Skeletal muscle satellite cell (primary cell): ENCODE results near the gene ZDHHC14.
"Not testable (repeated sequence)": the region's sequence is repeated elsewhere in the genome, so short reads cannot be mapped to it uniquely, and the experiment has no call there.

ENCODE experiments used
- H3K27me3 ChIP-seq: 2 replicates; pipeline ENCODE4 v1.7.0; 2013; ENCODE audit warnings: low read length; ENCODE audit not compliant: control insufficient read depth, insufficient read depth
- H3K36me3 ChIP-seq: 2 replicates; pipeline ENCODE4 v1.7.0; 2013; ENCODE audit warnings: mild to moderate bottlenecking, control low read depth, low read length; ENCODE audit not compliant: insufficient read depth
- H3K4me1 ChIP-seq: 2 replicates; pipeline ENCODE4 v1.7.0; 2013; ENCODE audit warnings: low read length; ENCODE audit not compliant: control insufficient read depth, insufficient read depth
- H3K4me2 ChIP-seq: 2 replicates; pipeline ENCODE4 v1.7.0; 2013; ENCODE audit warnings: mild to moderate bottlenecking, low read length
- H3K4me3 ChIP-seq: 2 replicates; pipeline ENCODE4 v1.7.0; 2013; ENCODE audit warnings: low read length
- H3K9ac ChIP-seq: 2 replicates; pipeline ENCODE4 v1.7.0; 2013; ENCODE audit warnings: mild to moderate bottlenecking, low read depth, low read length, moderate library complexity
- H3K9me3 ChIP-seq: replicated peaks from 2 replicates; pipeline ENCODE4 v1.7.0; 2013; ENCODE audit warnings: mild to moderate bottlenecking, control low read depth, low read length

The ZDHHC14 gene

GRCh38 chr6:157713451-157714152, 332.6 kb downstream of the ZDHHC14 start:
- Histone ChIP-seq H3K4me3 (no peak overlapping the region), H3K36me3 (no peaks in the 10 kb centered on the region), H3K4me1 (peaks cover 29% of the 10 kb centered on the region), H3K9ac (no peak overlapping the region), H3K9me3 (no peaks in the 10 kb centered on the region), H3K4me2 (no peak overlapping the region), H3K27me3 (peaks cover 32% of the 10 kb centered on the region)

GRCh38 chr6:157714153-157714490, 333.1 kb downstream of the ZDHHC14 start:
- Histone ChIP-seq H3K27me3 (peaks cover 32% of the 10 kb centered on the region), H3K4me2 (no peak overlapping the region), H3K4me3 (no peak overlapping the region), H3K9me3 (no peaks in the 10 kb centered on the region), H3K36me3 (no peaks in the 10 kb centered on the region), H3K4me1 (peaks cover 32% of the 10 kb centered on the region), H3K9ac (no peak overlapping the region)

GRCh38 chr6:157715728-157716164, 334.8 kb downstream of the ZDHHC14 start:
- H3K36me3 ChIP-seq: no peaks in the 10 kb centered on the region
- H3K4me1 ChIP-seq: peaks cover 33% of the 10 kb centered on the region
- H3K9ac ChIP-seq: peak overlapping the region; percentile 70
- peaks cover 32% of the 10 kb centered on the region for H3K27me3 ChIP-seq
- H3K4me2 ChIP-seq: peak overlapping the region; percentile 57
- no peaks in the 10 kb centered on the region for H3K9me3 ChIP-seq
- no peak overlapping the region for H3K4me3 ChIP-seq

GRCh38 chr6:157716251-157716995, 335.4 kb downstream of the ZDHHC14 start:
- Histone ChIP-seq H3K27me3 (peaks cover 33% of the 10 kb centered on the region), H3K4me3 (no peak overlapping the region), H3K4me1 (peaks cover 32% of the 10 kb centered on the region), H3K4me2 (peak overlapping the region; percentile 57), H3K9me3 (no peaks in the 10 kb centered on the region), H3K9ac (peak overlapping the region; percentile 70), H3K36me3 (no peaks in the 10 kb centered on the region)

GRCh38 chr6:157717340-157717748, 336.4 kb downstream of the ZDHHC14 start:
- Histone ChIP-seq H3K9ac (no peak overlapping the region), H3K4me1 (peaks cover 32% of the 10 kb centered on the region), H3K4me3 (no peak overlapping the region)

GRCh38 chr6:157718503-157719187, 337.7 kb downstream of the ZDHHC14 start:
- Histone ChIP-seq H3K4me2 (peak overlapping the region; percentile 45), H3K36me3 (no peaks in the 10 kb centered on the region), H3K9ac (no peak overlapping the region), H3K4me3 (no peak overlapping the region), H3K9me3 (no peaks in the 10 kb centered on the region), H3K4me1 (peaks cover 31% of the 10 kb centered on the region), H3K27me3 (peaks cover 28% of the 10 kb centered on the region)

More at GRCh38 chr6:157717340-157717748, 336.4 kb downstream of the ZDHHC14 start:
- H3K36me3 ChIP-seq: no peaks in the 10 kb centered on the region
- H3K27me3 ChIP-seq: peaks cover 35% of the 10 kb centered on the region
- H3K4me2 ChIP-seq: no peak overlapping the region
- H3K9me3 ChIP-seq: no peaks in the 10 kb centered on the region

GRCh38 chr6:157720964-157721363, 340.0 kb downstream of the ZDHHC14 start:
- not testable (repeated sequence) for H3K9ac ChIP-seq, H3K9me3 ChIP-seq, H3K4me2 ChIP-seq, H3K4me3 ChIP-seq, H3K36me3 ChIP-seq
- H3K27me3 ChIP-seq: peaks cover 28% of the 10 kb centered on the region
- peaks cover 11% of the 10 kb centered on the region for H3K4me1 ChIP-seq

- no peaks in the 10 kb centered on the region for H3K36me3 ChIP-seq
- peaks cover 24% of the 10 kb centered on the region for H3K27me3 ChIP-seq
- no peak overlapping the region for H3K4me2 ChIP-seq
- H3K4me3 ChIP-seq: no peak overlapping the region
- no peak overlapping the region for H3K9ac ChIP-seq
- H3K9me3 ChIP-seq: peaks cover 4% of the 10 kb centered on the region
- peaks cover 7% of the 10 kb centered on the region for H3K4me1 ChIP-seq
Observed at GRCh38 chr6:157721426-157721825, 340.4 kb downstream of the ZDHHC14 start.

- H3K4me1 ChIP-seq: peaks cover 7% of the 10 kb centered on the region
- H3K4me2 ChIP-seq: no peak overlapping the region
- H3K27me3 ChIP-seq: peaks cover 20% of the 10 kb centered on the region
- no peak overlapping the region for H3K4me3 ChIP-seq
- H3K9me3 ChIP-seq: peaks cover 4% of the 10 kb centered on the region
- no peak overlapping the region for H3K9ac ChIP-seq
- H3K36me3 ChIP-seq: no peaks in the 10 kb centered on the region
Observed at GRCh38 chr6:157721830-157722229, 340.8 kb downstream of the ZDHHC14 start.

- H3K9me3 ChIP-seq: peaks cover 4% of the 10 kb centered on the region
- H3K4me3 ChIP-seq: no peak overlapping the region
- H3K4me2 ChIP-seq: no peak overlapping the region
- peaks cover 7% of the 10 kb centered on the region for H3K4me1 ChIP-seq
- peaks cover 14% of the 10 kb centered on the region for H3K27me3 ChIP-seq
- no peak overlapping the region for H3K9ac ChIP-seq
- no peaks in the 10 kb centered on the region for H3K36me3 ChIP-seq
Observed at GRCh38 chr6:157723376-157723775, 342.4 kb downstream of the ZDHHC14 start.

GRCh38 chr6:157724138-157724820, 343.3 kb downstream of the ZDHHC14 start:
- no peaks in the 10 kb centered on the region for H3K36me3 ChIP-seq
- peaks cover 13% of the 10 kb centered on the region for H3K27me3 ChIP-seq
- no peak overlapping the region for H3K9ac ChIP-seq
- peaks cover 4% of the 10 kb centered on the region for H3K9me3 ChIP-seq
- peaks cover 2% of the 10 kb centered on the region for H3K4me1 ChIP-seq
- H3K4me3 ChIP-seq: no peak overlapping the region
- H3K4me2 ChIP-seq: no peak overlapping the region
